NCI-H128 (cell line): ENCODE results near the gene LDLRAD4.

Source experiments
- DNase-seq: peaks from one replicate; lab custom pipeline; 2025; ENCODE audit not compliant: unreplicated experiment; lab: John Stamatoyannopoulos, UW

Gene LDLRAD4

GRCh38 chr18:13366962-13367892, 148.7 kb downstream of the LDLRAD4 start:
- DNase-seq = no peak

GRCh38 chr18:13368080-13368813, 149.7 kb downstream of the LDLRAD4 start:
- DNase-seq = no peak

- DNase-seq = no peak
Measured at GRCh38 chr18:13369353-13369752, 150.8 kb downstream of the LDLRAD4 start.

GRCh38 chr18:13369756-13370510, 151.4 kb downstream of the LDLRAD4 start:
- no peak for DNase-seq

- DNase-seq = no peak
Measured at GRCh38 chr18:13370995-13371625, 152.6 kb downstream of the LDLRAD4 start.

- no peak for DNase-seq
Measured at GRCh38 chr18:13371689-13372418, 153.3 kb downstream of the LDLRAD4 start.

- DNase-seq = no peak
Measured at GRCh38 chr18:13372531-13372951, 154.0 kb downstream of the LDLRAD4 start.

- DNase-seq = no peak
Measured at GRCh38 chr18:13374096-13374467, 155.5 kb downstream of the LDLRAD4 start.

- no peak for DNase-seq
Measured at GRCh38 chr18:13374468-13375301, 156.1 kb downstream of the LDLRAD4 start.

- DNase-seq = no peak
Measured at GRCh38 chr18:13375302-13376255, 157.0 kb downstream of the LDLRAD4 start.

GRCh38 chr18:13376298-13376840, 157.8 kb downstream of the LDLRAD4 start:
- no peak for DNase-seq

- DNase-seq = no peak
Measured at GRCh38 chr18:13376841-13377351, 158.3 kb downstream of the LDLRAD4 start.

- DNase-seq = no peak
Measured at GRCh38 chr18:13377496-13377895, 158.9 kb downstream of the LDLRAD4 start.

GRCh38 chr18:13378150-13378549, 159.6 kb downstream of the LDLRAD4 start:
- no peak for DNase-seq

- no peak for DNase-seq
Measured at GRCh38 chr18:13379062-13379865, 160.7 kb downstream of the LDLRAD4 start.

GRCh38 chr18:13379930-13380690, 161.6 kb downstream of the LDLRAD4 start:
- DNase-seq = no peak
